ENCODE measurements around the gene PAQR6.

PAQR6 gene

DNA sequence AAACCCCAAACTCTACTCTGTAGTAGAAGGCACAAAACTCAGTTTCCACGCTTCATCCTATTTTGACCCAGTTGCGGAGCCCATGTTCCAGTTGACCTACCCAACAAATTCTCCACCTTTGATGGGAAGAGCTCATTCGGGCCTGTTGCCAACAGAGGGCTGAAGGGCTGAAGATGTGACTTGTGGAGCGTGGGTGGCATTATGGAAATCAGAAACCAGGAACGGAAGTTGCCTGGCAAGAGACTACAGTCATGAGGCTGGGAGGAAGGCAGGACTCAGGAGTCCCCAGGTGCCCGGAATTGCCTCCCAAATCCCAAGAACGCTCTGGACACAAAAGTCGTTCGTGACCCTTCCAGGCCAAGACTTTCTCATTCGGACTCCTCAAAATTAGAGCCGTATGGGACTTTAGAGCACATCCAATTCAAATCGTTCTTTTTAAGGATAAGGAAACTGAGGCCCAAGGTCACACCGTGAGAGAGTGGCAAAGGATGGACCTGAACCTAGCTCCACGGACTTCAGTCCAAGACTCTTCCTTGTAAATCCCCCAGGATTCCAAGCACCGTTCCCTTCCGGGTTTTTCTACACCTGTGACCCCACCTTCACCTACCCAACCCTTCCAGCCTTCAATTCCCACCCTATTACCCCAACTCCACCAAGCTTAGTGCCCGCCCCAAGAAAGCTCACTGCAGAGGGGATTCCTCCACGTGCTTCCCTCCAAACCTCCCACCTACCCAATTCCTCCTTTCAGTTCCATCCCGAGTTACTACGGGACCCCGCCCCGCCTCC, 34.0 kb upstream of the PAQR6 start:
- TF ChIP-seq, protein P1, sequence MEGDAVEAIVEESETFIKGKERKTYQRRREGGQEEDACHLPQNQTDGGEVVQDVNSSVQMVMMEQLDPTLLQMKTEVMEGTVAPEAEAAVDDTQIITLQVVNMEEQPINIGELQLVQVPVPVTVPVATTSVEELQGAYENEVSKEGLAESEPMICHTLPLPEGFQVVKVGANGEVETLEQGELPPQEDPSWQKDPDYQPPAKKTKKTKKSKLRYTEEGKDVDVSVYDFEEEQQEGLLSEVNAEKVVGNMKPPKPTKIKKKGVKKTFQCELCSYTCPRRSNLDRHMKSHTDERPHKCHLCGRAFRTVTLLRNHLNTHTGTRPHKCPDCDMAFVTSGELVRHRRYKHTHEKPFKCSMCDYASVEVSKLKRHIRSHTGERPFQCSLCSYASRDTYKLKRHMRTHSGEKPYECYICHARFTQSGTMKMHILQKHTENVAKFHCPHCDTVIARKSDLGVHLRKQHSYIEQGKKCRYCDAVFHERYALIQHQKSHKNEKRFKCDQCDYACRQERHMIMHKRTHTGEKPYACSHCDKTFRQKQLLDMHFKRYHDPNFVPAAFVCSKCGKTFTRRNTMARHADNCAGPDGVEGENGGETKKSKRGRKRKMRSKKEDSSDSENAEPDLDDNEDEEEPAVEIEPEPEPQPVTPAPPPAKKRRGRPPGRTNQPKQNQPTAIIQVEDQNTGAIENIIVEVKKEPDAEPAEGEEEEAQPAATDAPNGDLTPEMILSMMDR (IDR thresholded peaks at IDR 0.05; ENCODE audit: borderline replicate concordance, control extremely low read depth, extremely low read depth, insufficient read depth, missing control alignments) = no peak
- DNase-seq (ENCODE audit: low spot score) = no peak
- in situ Hi-C loops (cut with MboI; ENCODE audit: low sequenced_read_pairs, unreplicated experiment) = no loop called here

DNA sequence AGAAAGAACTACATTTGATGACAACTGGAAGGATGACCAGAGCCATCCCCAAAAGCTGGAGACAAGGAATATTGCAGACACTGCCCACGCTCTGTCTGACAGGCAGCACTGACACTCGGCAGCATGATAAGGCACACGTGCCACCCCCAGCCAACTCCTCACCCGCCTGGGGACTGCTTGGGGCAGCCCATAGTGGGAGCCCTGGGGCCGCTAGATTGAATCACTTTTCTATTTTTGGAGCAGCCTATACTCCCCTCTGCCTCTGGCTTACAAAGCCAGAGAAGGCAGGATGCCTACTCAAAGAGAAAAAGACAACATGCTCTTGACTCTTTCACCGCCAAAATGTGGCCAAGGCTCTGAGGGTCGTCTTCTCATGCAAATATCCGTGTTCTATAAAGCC, 33.4 kb upstream of the PAQR6 start:
- TF ChIP-seq, protein P1 (IDR thresholded peaks at IDR 0.05; ENCODE audit: borderline replicate concordance, control extremely low read depth, extremely low read depth, insufficient read depth, missing control alignments) = no peak
- peak; percentile 65 for DNase-seq (ENCODE audit: low spot score)
- in situ Hi-C loops (cut with MboI; ENCODE audit: low sequenced_read_pairs, unreplicated experiment) = no loop called here

DNA sequence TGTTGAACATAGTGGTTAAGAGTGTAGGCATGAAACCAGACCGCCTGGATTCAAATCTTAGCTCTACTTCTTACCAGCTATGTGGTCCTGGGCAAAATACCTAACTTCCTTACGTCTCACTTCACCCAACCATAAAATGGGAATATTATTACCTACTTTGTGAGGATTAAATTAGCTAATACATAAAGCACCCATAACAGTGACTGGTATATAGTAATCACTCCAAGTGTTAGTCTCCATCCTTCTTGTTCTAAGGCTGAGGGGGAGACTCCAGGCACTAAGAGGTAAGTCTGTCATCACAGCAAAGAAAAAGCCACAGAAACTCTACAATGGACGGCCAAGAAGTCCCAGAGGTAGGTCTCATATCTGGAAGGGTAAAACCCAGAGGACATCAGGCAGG, 32.0 kb upstream of the PAQR6 start:
- in situ Hi-C loops (cut with MboI; ENCODE audit: low sequenced_read_pairs, unreplicated experiment) = no loop called here
- TF ChIP-seq, protein P1 (IDR thresholded peaks at IDR 0.05; ENCODE audit: borderline replicate concordance, control extremely low read depth, extremely low read depth, insufficient read depth, missing control alignments) = no peak
- DNase-seq (ENCODE audit: low spot score) = no peak

DNA sequence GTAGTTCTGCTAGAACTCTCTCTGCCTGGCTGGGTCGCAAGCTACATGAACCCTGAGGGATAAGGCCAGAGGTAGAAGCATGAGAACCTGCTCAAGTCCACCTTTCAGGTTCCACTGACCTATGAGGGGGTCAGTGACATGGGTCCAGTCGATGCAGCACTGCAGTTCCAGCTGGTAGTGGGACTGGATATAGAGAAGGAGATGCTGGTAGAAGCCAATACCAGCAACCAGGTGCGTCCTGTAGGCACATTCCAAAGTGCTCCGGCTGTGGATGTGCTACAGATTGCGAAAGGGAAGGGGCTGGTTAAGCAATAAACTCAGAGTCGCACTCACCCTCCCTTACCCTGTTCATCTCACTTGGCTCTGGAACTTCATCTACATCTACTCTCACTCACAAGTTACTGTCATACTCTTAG, 29.1 kb upstream of the PAQR6 start:
- no peak for DNase-seq (ENCODE audit: low spot score)
- in situ Hi-C loops (cut with MboI; ENCODE audit: low sequenced_read_pairs, unreplicated experiment) = no loop called here
- TF ChIP-seq, protein P1 (IDR thresholded peaks at IDR 0.05; ENCODE audit: borderline replicate concordance, control extremely low read depth, extremely low read depth, insufficient read depth, missing control alignments) = no peak

DNA sequence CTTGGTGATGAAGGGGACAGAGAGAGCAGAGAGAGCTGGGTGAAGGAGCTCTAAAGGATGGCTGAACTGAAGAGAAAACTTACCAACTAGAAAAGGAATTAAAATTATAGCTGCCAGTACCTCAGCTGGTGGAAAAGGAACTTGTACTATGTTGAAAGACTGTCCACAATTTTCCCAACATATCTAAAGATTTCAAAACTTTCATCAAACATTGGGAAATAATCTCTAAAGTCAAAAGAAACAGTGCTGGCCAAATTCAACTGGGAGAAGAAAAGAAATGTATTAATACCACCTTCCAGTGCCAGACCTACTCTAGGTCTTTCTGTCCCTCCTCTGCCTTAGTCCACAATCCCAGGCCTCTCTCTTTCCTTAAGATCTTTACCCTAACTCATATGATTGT, 28.7 kb upstream of the PAQR6 start:
- in situ Hi-C loops (cut with MboI; ENCODE audit: low sequenced_read_pairs, unreplicated experiment) = no loop called here
- TF ChIP-seq, protein P1 (IDR thresholded peaks at IDR 0.05; ENCODE audit: borderline replicate concordance, control extremely low read depth, extremely low read depth, insufficient read depth, missing control alignments) = no peak
- no peak for DNase-seq (ENCODE audit: low spot score)

DNA sequence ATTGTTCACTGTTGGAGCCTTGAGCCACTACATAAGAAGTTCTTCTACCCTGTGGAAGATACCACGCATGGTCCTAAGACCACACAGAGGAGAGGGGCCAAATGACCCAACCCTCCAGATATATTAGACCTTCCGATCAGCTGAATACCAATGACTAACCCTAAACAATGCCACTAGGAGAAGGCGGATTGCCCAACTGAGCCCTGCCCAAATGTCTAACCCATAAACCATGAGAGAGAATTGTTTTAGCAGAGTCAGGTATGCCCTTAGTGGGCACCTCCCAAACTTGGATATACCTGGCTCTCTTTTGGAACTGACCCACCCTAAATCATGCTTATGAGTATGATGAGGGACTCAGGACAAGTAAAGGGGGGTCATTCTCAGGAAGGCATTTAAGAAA, 22.5 kb upstream of the PAQR6 start:
- DNase-seq (ENCODE audit: low spot score) = no peak
- TF ChIP-seq, protein P1 (IDR thresholded peaks at IDR 0.05; ENCODE audit: borderline replicate concordance, control extremely low read depth, extremely low read depth, insufficient read depth, missing control alignments) = no peak
- in situ Hi-C loops (cut with MboI; ENCODE audit: low sequenced_read_pairs, unreplicated experiment) = no loop called here
